Mesothelial cell of epicardium (in vitro differentiated cells): Measurements from ENCODE around the gene RFC1. TPM values are rescaled to one million over a fixed set of nuclear protein-coding genes. Genes with fewer than 3 reads are reported as not detected.

Experiments used
- DNase-seq, 2 experiments: peaks; one replicate each; pipeline ENCODE4 v3.0.0; 2021; ENCODE audit warnings: low spot score in 2 of 2; ENCODE audit not compliant: unreplicated experiment in 2 of 2
- H3K27ac Mint-ChIP-seq: 2 replicates; pipeline ENCODE4 v1.8.0; 2021; ENCODE audit warnings: mixed read lengths
- H3K27me3 Mint-ChIP-seq: 2 replicates; pipeline ENCODE4 v1.8.0; 2021; ENCODE audit warnings: low read depth, mixed read lengths
- H3K36me3 Mint-ChIP-seq: 2 replicates; pipeline ENCODE4 v1.8.0; 2021; ENCODE audit warnings: mixed read lengths
- H3K4me1 Mint-ChIP-seq: 2 replicates; pipeline ENCODE4 v1.8.0; 2021; ENCODE audit warnings: mixed read lengths
- H3K4me3 Mint-ChIP-seq: 2 replicates; pipeline ENCODE4 v1.8.0; 2021; ENCODE audit warnings: mild to moderate bottlenecking, moderate library complexity, mixed read lengths
- H3K9me3 Mint-ChIP-seq: 2 replicates; pipeline ENCODE4 v1.8.0; 2021; ENCODE audit warnings: mixed read lengths
- CTCF ChIP-seq: fragments of 200-600 bp; sonication (generic); IDR thresholded peaks from one replicate; pipeline ENCODE4 v1.5.0; 2021; ENCODE audit warnings: antibody characterized with exemption; ENCODE audit not compliant: unreplicated experiment
- total RNA-seq: library from RNA; stranded (reverse); gene quantifications from 3 replicates; pipeline ENCODE4 v1.2.1, GENCODE V29; 2021

Gene RFC1
- total RNA-seq, 1 donor from 2014 or later: 53.7 TPM

- peaks cover 35% of the 10 kb centered on the region for H3K36me3 Mint-ChIP-seq
- no peak overlapping the region for H3K27ac Mint-ChIP-seq
- no peak overlapping the region for H3K4me3 Mint-ChIP-seq
Observed at GRCh38 chr4:39324897-39325613, 41.1 kb downstream of the RFC1 start.

GRCh38 chr4:39324446-39324845 is 41.7 kb downstream of the RFC1 start:
- no peak for DNase-seq
- no peak overlapping the region for H3K27ac Mint-ChIP-seq
- no peaks in the 10 kb centered on the region for H3K27me3 Mint-ChIP-seq
- peaks cover 39% of the 10 kb centered on the region for H3K36me3 Mint-ChIP-seq
- H3K4me1 Mint-ChIP-seq: no peaks in the 10 kb centered on the region
- TF ChIP-seq CTCF: no peak
- H3K4me3 Mint-ChIP-seq: no peak overlapping the region
- peaks cover 5% of the 10 kb centered on the region for H3K9me3 Mint-ChIP-seq

More at GRCh38 chr4:39324897-39325613, 41.1 kb downstream of the RFC1 start:
- H3K27me3 Mint-ChIP-seq: no peaks in the 10 kb centered on the region
- no peak for DNase-seq
- H3K9me3 Mint-ChIP-seq: peaks cover 5% of the 10 kb centered on the region
- no peak for TF ChIP-seq CTCF
- no peaks in the 10 kb centered on the region for H3K4me1 Mint-ChIP-seq

- Mint-ChIP-seq H3K27me3 (no peaks in the 10 kb centered on the region), H3K27ac (peak overlapping the region; percentile 9), H3K9me3 (peaks cover 5% of the 10 kb centered on the region), H3K4me3 (no peak overlapping the region), H3K4me1 (no peaks in the 10 kb centered on the region), H3K36me3 (peaks cover 39% of the 10 kb centered on the region)
- no peak for TF ChIP-seq CTCF
- no peak for DNase-seq
Observed at GRCh38 chr4:39323821-39324220, 42.3 kb downstream of the RFC1 start.

- Mint-ChIP-seq H3K27ac (no peak overlapping the region), H3K36me3 (peaks cover 26% of the 10 kb centered on the region), H3K4me3 (no peak overlapping the region), H3K4me1 (no peaks in the 10 kb centered on the region), H3K27me3 (no peaks in the 10 kb centered on the region), H3K9me3 (no peaks in the 10 kb centered on the region)
- no peak for DNase-seq
- no peak for TF ChIP-seq CTCF
Observed at GRCh38 chr4:39320381-39321115, 45.6 kb downstream of the RFC1 start.

- Mint-ChIP-seq H3K4me1 (no peaks in the 10 kb centered on the region), H3K27ac (no peak overlapping the region), H3K4me3 (no peak overlapping the region), H3K27me3 (no peaks in the 10 kb centered on the region), H3K36me3 (peaks cover 20% of the 10 kb centered on the region), H3K9me3 (no peaks in the 10 kb centered on the region)
- DNase-seq: no peak
- TF ChIP-seq CTCF: no peak
Observed at GRCh38 chr4:39319676-39320075, 46.5 kb downstream of the RFC1 start.
